Neural cell (in vitro differentiated cells): ENCODE measurements around the gene CHRM5. TPM values are rescaled to one million over a fixed set of nuclear protein-coding genes. Genes with fewer than 3 reads are reported as not detected.

Experiments
- H2AFZ ChIP-seq: fragments of 200-600, 300-800 bp; sonication (generic), shearing (Covaris generic); 2 replicates; pipeline ENCODE4 v1.6.0; 2014; ENCODE audit warnings: low read depth, mild to moderate bottlenecking, antibody characterized with exemption, low read length, moderate library complexity
- H3F3A ChIP-seq: fragments of 200-600 bp; shearing (Covaris generic); 2 replicates; pipeline ENCODE4 v1.6.1; 2016; ENCODE audit warnings: mild to moderate bottlenecking, moderate library complexity, mixed read lengths, antibody characterized with exemption, low read length; ENCODE audit not compliant: insufficient read depth, poor library complexity, severe bottlenecking
- H3K27ac ChIP-seq: fragments of 200-600, 300-800 bp; sonication (generic), shearing (Covaris generic); 2 replicates; pipeline ENCODE4 v1.5.1; 2014; ENCODE audit warnings: mild to moderate bottlenecking, low read length, moderate library complexity
- H3K27me3 ChIP-seq: fragments of 300-800, 200-600 bp; sonication (generic), shearing (Covaris generic); 2 replicates; pipeline ENCODE4 v1.6.0; 2014; ENCODE audit warnings: mild to moderate bottlenecking, low read depth, low read length, moderate library complexity; ENCODE audit not compliant: insufficient read depth
- H3K36me3 ChIP-seq: fragments of 300-800, 200-600 bp; sonication (generic), shearing (Covaris generic); 2 replicates; pipeline ENCODE4 v1.5.1; 2014; ENCODE audit warnings: mild to moderate bottlenecking, antibody characterized with exemption, low read length, moderate library complexity; ENCODE audit not compliant: insufficient read depth
- H3K4me2 ChIP-seq: fragments of 300-800, 200-600 bp; sonication (generic), shearing (Covaris generic); 2 replicates; pipeline ENCODE4 v1.6.0; 2014; ENCODE audit warnings: mild to moderate bottlenecking, low read length
- H3K4me3 ChIP-seq: fragments of 300-800, 200-600 bp; sonication (generic), shearing (Covaris generic); 2 replicates; pipeline ENCODE4 v1.5.1; 2014; ENCODE audit warnings: mild to moderate bottlenecking, low read length, moderate library complexity
- H3K79me2 ChIP-seq: fragments of 200-600 bp; shearing (Covaris generic); replicated peaks from 2 replicates; pipeline ENCODE4 v1.6.0; 2014; ENCODE audit warnings: mild to moderate bottlenecking, low read length, moderate library complexity; ENCODE audit not compliant: insufficient read depth
- H3K9ac ChIP-seq: fragments of 300-800, 200-600 bp; sonication (generic), shearing (Covaris generic); 2 replicates; pipeline ENCODE4 v1.6.1; 2016; ENCODE audit warnings: mild to moderate bottlenecking, low read length, mixed read lengths
- H3K9me2 ChIP-seq: fragments of 200-600 bp; shearing (Covaris generic); 2 replicates; pipeline ENCODE4 v1.6.1; 2016; ENCODE audit warnings: mild to moderate bottlenecking, low read length, mixed read lengths; ENCODE audit not compliant: insufficient read depth
- H3K9me3 ChIP-seq: fragments of 200-600, 300-800 bp; sonication (generic), shearing (Covaris generic); 2 replicates; pipeline ENCODE4 v1.6.1; 2016; ENCODE audit warnings: mild to moderate bottlenecking, mixed run types, low read length, moderate library complexity, mixed read lengths
- H4K20me1 ChIP-seq: fragments of 200-600 bp; shearing (Covaris generic); 2 replicates; pipeline ENCODE4 v1.6.1; 2016; ENCODE audit warnings: mild to moderate bottlenecking, mixed run types; ENCODE audit not compliant: insufficient read depth
- EP300 ChIP-seq: fragments of 450-650 bp; conservative IDR thresholded peaks from 2 replicates; pipeline ENCODE4 v1.6.1; 2014; ENCODE audit warnings: antibody characterized with exemption, mild to moderate bottlenecking, moderate library complexity; ENCODE audit not compliant: poor library complexity, severe bottlenecking
- EZH2 ChIP-seq: fragments of 200-600, 300-800 bp; shearing (Covaris generic), sonication (generic); IDR thresholded peaks from 2 replicates; pipeline ENCODE4 v1.6.1; 2014; ENCODE audit warnings: antibody characterized with exemption, low read length, borderline replicate concordance, mild to moderate bottlenecking; ENCODE audit not compliant: insufficient read depth, poor library complexity, severe bottlenecking
- MXI1 ChIP-seq: fragments of 450-650 bp; conservative IDR thresholded peaks from 2 replicates; pipeline ENCODE4 v1.6.1; 2014; ENCODE audit warnings: antibody characterized with exemption, mild to moderate bottlenecking; ENCODE audit not compliant: poor library complexity, severe bottlenecking
- POLR2AphosphoS5 ChIP-seq: IDR thresholded peaks from 2 replicates; pipeline ENCODE4 v1.6.1; 2012
- RAD21 ChIP-seq: fragments of 450-650 bp; conservative IDR thresholded peaks from 2 replicates; pipeline ENCODE4 v1.6.1; 2014; ENCODE audit warnings: antibody characterized with exemption, mild to moderate bottlenecking, moderate library complexity
- SMC3 ChIP-seq: fragments of 450-650 bp; conservative IDR thresholded peaks from 2 replicates; pipeline ENCODE4 v1.6.1; 2014; ENCODE audit warnings: antibody characterized with exemption, mild to moderate bottlenecking, moderate library complexity; ENCODE audit not compliant: poor library complexity
- TAF1 ChIP-seq: IDR thresholded peaks from 2 replicates; pipeline ENCODE4 v1.6.1; 2012; ENCODE audit warnings: low read depth
- polyA plus RNA-seq: library from polyadenylated mRNA; depleted of rRNA; stranded (reverse); fragments of >200 nt; gene quantifications from 2 replicates; pipeline ENCODE4 v1.2.3, GENCODE V29; 2014
- TF ChIP-seq, protein P1 (sequence below): IDR thresholded peaks from 2 replicates; pipeline ENCODE4 v1.6.1; 2012; ENCODE audit warnings: borderline replicate concordance
- TF ChIP-seq, protein P2 (sequence below): fragments of 450-650 bp; IDR thresholded peaks from 2 replicates; pipeline ENCODE4 v1.5.1; 2014; ENCODE audit warnings: antibody characterized with exemption, mild to moderate bottlenecking, moderate library complexity; ENCODE audit not compliant: poor library complexity, severe bottlenecking

Gene CHRM5
- polyA plus RNA-seq, 1 donor from 2014 or later, result 3.9 TPM

DNA sequence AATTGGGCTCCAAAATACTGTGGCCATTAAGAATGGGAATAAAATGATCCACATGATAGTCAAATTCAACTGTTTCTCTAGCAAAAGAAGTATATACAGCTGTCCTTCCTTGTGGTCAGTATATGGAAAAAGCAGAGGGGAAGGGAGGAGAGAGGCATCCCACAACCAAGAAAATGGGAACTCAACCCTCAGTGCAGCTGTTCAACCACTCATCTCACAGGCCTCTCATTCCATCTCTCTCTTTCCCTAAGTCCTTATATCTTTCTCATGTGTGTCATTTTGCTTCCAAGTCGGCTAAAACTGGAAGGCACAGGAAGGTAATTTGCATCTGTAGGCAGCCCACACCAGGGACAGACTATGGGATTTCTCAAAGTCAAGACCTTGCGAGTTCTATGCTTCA lies 43.2 kb downstream of the CHRM5 start:
- no peaks in the 10 kb centered on the region for H3F3A ChIP-seq
- H3K36me3 ChIP-seq, result no peaks in the 10 kb centered on the region
- H3K9me2 ChIP-seq, result no peaks in the 10 kb centered on the region
- H3K4me3 ChIP-seq, result no peak overlapping the region
- H3K79me2 ChIP-seq, result no peaks in the 10 kb centered on the region
- no peaks in the 10 kb centered on the region for H3K9me3 ChIP-seq
- H3K9ac ChIP-seq, result no peak overlapping the region
- H3K4me2 ChIP-seq, result no peak overlapping the region
- H3K27ac ChIP-seq, result no peak overlapping the region
- TF ChIP-seq RAD21 (no peak), EP300 (no peak), SMC3 (no peak), TAF1 (no peak)
- H4K20me1 ChIP-seq, result no peaks in the 10 kb centered on the region
- no peaks in the 10 kb centered on the region for H3K27me3 ChIP-seq
- no peak overlapping the region for H2AFZ ChIP-seq

DNA sequence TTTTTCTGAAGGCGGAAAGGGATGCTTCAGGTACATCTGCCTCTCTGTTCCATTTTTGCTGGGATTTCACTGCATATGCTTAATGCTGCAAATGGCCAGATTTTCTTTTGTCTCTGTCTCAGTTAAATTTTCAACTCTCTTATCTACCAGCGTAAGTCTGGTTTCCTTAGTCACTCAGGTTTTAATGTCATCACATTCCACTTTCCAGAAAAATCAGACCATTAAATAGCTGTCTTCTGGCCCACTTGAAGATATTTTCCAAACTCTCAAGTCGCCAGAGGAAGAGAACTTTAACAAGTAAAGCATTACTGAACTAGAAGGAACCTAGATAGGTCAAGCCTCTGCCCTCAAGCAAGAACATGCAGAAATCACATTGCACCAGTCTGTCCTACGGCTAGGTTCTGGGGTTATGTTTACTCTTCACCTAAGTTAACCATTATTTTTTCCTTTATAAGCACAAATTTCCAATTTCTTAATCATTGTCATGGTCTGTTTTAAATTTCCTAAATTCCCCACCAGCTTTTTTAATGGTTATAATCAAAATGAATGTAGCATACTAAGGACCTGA lies 44.2 kb downstream of the CHRM5 start:
- no peak overlapping the region for H2AFZ ChIP-seq
- H3K9me2 ChIP-seq, result no peaks in the 10 kb centered on the region
- H3K79me2 ChIP-seq, result no peaks in the 10 kb centered on the region
- H3K9ac ChIP-seq, result no peak overlapping the region
- no peaks in the 10 kb centered on the region for H3F3A ChIP-seq
- no peak overlapping the region for H3K4me3 ChIP-seq
- H3K9me3 ChIP-seq, result no peaks in the 10 kb centered on the region
- no peak overlapping the region for H3K27ac ChIP-seq
- TF ChIP-seq SMC3, result no peak
- TF ChIP-seq, protein P1, sequence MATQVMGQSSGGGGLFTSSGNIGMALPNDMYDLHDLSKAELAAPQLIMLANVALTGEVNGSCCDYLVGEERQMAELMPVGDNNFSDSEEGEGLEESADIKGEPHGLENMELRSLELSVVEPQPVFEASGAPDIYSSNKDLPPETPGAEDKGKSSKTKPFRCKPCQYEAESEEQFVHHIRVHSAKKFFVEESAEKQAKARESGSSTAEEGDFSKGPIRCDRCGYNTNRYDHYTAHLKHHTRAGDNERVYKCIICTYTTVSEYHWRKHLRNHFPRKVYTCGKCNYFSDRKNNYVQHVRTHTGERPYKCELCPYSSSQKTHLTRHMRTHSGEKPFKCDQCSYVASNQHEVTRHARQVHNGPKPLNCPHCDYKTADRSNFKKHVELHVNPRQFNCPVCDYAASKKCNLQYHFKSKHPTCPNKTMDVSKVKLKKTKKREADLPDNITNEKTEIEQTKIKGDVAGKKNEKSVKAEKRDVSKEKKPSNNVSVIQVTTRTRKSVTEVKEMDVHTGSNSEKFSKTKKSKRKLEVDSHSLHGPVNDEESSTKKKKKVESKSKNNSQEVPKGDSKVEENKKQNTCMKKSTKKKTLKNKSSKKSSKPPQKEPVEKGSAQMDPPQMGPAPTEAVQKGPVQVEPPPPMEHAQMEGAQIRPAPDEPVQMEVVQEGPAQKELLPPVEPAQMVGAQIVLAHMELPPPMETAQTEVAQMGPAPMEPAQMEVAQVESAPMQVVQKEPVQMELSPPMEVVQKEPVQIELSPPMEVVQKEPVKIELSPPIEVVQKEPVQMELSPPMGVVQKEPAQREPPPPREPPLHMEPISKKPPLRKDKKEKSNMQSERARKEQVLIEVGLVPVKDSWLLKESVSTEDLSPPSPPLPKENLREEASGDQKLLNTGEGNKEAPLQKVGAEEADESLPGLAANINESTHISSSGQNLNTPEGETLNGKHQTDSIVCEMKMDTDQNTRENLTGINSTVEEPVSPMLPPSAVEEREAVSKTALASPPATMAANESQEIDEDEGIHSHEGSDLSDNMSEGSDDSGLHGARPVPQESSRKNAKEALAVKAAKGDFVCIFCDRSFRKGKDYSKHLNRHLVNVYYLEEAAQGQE, result no peak
- no peak for TF ChIP-seq RAD21
- no peak for TF ChIP-seq TAF1
- TF ChIP-seq EP300, result no peak
- TF ChIP-seq, protein P2, sequence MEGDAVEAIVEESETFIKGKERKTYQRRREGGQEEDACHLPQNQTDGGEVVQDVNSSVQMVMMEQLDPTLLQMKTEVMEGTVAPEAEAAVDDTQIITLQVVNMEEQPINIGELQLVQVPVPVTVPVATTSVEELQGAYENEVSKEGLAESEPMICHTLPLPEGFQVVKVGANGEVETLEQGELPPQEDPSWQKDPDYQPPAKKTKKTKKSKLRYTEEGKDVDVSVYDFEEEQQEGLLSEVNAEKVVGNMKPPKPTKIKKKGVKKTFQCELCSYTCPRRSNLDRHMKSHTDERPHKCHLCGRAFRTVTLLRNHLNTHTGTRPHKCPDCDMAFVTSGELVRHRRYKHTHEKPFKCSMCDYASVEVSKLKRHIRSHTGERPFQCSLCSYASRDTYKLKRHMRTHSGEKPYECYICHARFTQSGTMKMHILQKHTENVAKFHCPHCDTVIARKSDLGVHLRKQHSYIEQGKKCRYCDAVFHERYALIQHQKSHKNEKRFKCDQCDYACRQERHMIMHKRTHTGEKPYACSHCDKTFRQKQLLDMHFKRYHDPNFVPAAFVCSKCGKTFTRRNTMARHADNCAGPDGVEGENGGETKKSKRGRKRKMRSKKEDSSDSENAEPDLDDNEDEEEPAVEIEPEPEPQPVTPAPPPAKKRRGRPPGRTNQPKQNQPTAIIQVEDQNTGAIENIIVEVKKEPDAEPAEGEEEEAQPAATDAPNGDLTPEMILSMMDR, result no peak
- no peak for TF ChIP-seq EZH2
- TF ChIP-seq MXI1, result no peak
- TF ChIP-seq POLR2AphosphoS5, result no peak
- H3K36me3 ChIP-seq, result no peaks in the 10 kb centered on the region
- no peak overlapping the region for H3K4me2 ChIP-seq
- no peaks in the 10 kb centered on the region for H3K27me3 ChIP-seq
- H4K20me1 ChIP-seq, result no peaks in the 10 kb centered on the region

DNA sequence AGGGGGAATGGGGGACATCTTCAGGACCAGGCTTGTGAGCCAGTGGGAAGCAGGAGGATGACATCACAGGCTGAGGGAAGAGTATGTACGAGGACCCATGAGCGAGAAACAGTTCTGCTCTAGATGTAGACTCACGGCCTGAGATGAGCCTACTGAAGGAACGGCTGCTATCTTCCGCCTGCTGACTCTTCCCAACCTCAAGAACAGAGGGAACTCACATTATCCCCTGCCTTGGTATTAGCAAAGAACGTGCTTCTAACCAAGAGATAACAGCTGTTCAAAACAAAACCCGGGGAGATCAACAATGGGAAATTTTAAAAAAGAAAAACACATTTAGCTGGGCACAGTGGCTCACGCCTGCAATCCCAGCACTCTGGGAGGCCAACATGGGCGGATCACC lies 45.4 kb downstream of the CHRM5 start:
- Histone ChIP-seq H2AFZ (no peak overlapping the region), H4K20me1 (no peaks in the 10 kb centered on the region), H3K27me3 (no peaks in the 10 kb centered on the region), H3K9me3 (peaks cover 1% of the 10 kb centered on the region), H3K4me2 (no peak overlapping the region), H3K4me3 (no peak overlapping the region), H3K27ac (no peak overlapping the region), H3K79me2 (no peaks in the 10 kb centered on the region), H3F3A (no peaks in the 10 kb centered on the region), H3K9ac (no peak overlapping the region), H3K9me2 (no peaks in the 10 kb centered on the region), H3K36me3 (no peaks in the 10 kb centered on the region)
- TF ChIP-seq SMC3, result no peak
- TF ChIP-seq RAD21, result no peak
- TF ChIP-seq MXI1, result no peak
- TF ChIP-seq TAF1, result no peak
- TF ChIP-seq, protein P1, result no peak
- TF ChIP-seq, protein P2, result no peak
- no peak for TF ChIP-seq EP300
- no peak for TF ChIP-seq POLR2AphosphoS5
- TF ChIP-seq EZH2, result no peak
